ENCODE results near the gene SNX5. TPM values are rescaled to one million over a fixed set of nuclear protein-coding genes. Genes with fewer than 3 reads are reported as not detected.
A peak's percentile ranks its signal among the peaks of the same experiment; 100 is the strongest.

The SNX5 gene
- total and polyA plus RNA-seq, 3 donors from 2014 or later, result 72.3 to 116 (median 110) TPM

DNA sequence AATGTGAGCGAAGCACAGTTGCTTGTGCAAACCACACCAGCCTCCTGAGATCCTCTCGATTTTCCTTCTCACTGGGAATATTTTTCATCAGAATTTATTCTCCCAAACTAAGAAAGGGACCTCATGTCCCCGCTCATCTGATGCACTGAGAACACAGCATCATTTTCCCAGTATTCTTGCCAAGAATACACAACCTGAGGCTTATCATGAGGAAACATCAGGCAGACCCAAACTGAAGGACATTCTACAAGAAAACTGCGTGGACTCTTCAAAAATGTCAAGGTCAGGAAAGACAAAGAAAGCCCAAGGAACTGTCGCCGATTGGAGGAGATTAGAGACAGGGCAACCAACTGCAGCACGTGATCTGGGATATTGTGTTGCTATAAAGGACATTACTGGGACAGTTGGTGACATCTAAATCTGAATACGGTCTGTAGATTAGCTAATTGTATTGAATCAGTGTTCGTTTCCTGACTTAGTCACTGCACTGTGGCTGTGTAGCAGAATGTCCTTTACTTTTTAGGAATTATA, 72.3 kb downstream of the SNX5 start:
- WGBS, 2 donors, result 5 to 6% methylated on average over 9 of the region's 9 CpGs

DNA sequence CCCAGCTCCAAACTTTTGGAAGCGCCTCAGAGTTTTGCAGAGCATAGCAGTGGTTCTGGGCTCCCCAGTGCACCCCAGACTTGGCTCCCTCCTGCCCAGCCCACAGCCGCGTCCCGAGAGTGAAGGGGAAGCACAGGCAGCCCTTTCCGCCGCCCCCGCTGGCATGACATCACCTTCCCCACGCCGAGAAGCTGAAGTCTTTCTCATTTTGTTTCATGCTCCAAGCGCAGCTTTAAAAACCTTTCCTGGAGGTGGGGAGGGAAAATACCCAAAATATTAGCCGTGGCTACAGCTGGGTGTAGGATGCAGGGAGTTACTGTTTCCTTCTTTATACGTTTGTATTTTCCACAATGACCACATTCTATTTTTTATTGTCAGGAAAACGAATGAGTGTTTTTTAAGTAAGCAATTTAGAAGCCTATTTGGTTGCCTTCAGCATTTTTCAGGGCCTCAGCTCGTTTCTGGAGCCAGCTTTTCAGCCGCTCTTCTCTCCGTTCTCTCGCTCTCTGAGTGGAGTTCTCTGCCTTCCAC, 72.9 kb downstream of the SNX5 start:
- Histone ChIP-seq H3K4me3 (peak overlapping the region; percentile 16 to 49), H3K27ac (peak overlapping the region; percentile 55 to 84), H3K4me1 (peaks cover 24% of the 10 kb centered on the region), H3K9me3 (no peaks in the 10 kb centered on the region), H3K27me3 (no peaks in the 10 kb centered on the region), H3K36me3 (ENCODE audit: low read depth, missing control alignments) (no peaks in the 10 kb centered on the region)
- no peak for TF ChIP-seq POLR2A (IDR thresholded peaks at IDR 0.05)
- TF ChIP-seq, protein P1, sequence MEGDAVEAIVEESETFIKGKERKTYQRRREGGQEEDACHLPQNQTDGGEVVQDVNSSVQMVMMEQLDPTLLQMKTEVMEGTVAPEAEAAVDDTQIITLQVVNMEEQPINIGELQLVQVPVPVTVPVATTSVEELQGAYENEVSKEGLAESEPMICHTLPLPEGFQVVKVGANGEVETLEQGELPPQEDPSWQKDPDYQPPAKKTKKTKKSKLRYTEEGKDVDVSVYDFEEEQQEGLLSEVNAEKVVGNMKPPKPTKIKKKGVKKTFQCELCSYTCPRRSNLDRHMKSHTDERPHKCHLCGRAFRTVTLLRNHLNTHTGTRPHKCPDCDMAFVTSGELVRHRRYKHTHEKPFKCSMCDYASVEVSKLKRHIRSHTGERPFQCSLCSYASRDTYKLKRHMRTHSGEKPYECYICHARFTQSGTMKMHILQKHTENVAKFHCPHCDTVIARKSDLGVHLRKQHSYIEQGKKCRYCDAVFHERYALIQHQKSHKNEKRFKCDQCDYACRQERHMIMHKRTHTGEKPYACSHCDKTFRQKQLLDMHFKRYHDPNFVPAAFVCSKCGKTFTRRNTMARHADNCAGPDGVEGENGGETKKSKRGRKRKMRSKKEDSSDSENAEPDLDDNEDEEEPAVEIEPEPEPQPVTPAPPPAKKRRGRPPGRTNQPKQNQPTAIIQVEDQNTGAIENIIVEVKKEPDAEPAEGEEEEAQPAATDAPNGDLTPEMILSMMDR (IDR thresholded peaks at IDR 0.05), result no peak
- intact Hi-C loops (cut with DNase I; ENCODE audit: low total_unique reads), result loop anchor here (5.0 kb wide), 1 partner anchor 213 kb away; the partner anchor contains the start of gene RRBP1
- peak; percentile 80 for DNase-seq
- WGBS, 2 donors, result 1 to 2% methylated on average over 17 of the region's 17 CpGs

More for the DNA sequence above, 72.3 kb downstream of the SNX5 start:
- no peak for DNase-seq
- no peaks in the 10 kb centered on the region for H3K9me3 ChIP-seq
- no peaks in the 10 kb centered on the region for H3K36me3 ChIP-seq (ENCODE audit: low read depth, missing control alignments)
- no peaks in the 10 kb centered on the region for H3K27me3 ChIP-seq
- intact Hi-C loops (cut with DNase I; ENCODE audit: low total_unique reads), result loop anchor here (5.0 kb wide), 1 partner anchor 214 kb away; the partner anchor contains the start of gene RRBP1
- peaks cover 24% of the 10 kb centered on the region for H3K4me1 ChIP-seq
- H3K27ac ChIP-seq, result peak overlapping the region; percentile 55 to 84
- peak overlapping the region in 1 of 2 donors; percentile 49 for H3K4me3 ChIP-seq
- TF ChIP-seq, protein P1 (IDR thresholded peaks at IDR 0.05), result no peak
- no peak for TF ChIP-seq POLR2A (IDR thresholded peaks at IDR 0.05)

DNA sequence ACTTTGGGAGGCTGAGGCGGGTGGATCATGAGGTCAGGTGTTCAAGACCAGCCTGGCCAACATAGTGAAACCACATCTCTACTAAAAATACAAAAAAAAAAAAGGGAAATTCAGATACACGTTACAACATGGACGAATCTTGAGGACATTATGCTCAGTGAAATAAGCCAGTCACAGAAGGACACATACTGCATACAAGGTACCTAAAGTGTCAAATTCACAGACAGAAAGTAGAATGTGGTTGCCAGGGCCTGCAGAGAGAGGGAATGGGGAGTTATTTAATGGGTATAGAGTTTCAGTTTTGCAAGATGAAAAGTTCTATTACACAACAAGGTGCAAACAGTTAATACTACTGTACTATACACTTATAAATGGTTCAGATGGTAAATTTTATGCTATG, 75.1 kb downstream of the SNX5 start:
- no peak overlapping the region for H3K27ac ChIP-seq
- WGBS, 2 donors, result 78 to 82% methylated on average over 3 of the region's 3 CpGs
- TF ChIP-seq, protein P1 (IDR thresholded peaks at IDR 0.05), result no peak
- no peak for TF ChIP-seq POLR2A (IDR thresholded peaks at IDR 0.05)
- H3K4me1 ChIP-seq, result peaks cover 24% of the 10 kb centered on the region
- H3K4me3 ChIP-seq, result no peak overlapping the region
- H3K27me3 ChIP-seq, result no peaks in the 10 kb centered on the region
- H3K36me3 ChIP-seq (ENCODE audit: low read depth, missing control alignments), result no peaks in the 10 kb centered on the region
- intact Hi-C loops (cut with DNase I; ENCODE audit: low total_unique reads), result no loop called here
- DNase-seq, result no peak
- H3K9me3 ChIP-seq, result no peaks in the 10 kb centered on the region

DNA sequence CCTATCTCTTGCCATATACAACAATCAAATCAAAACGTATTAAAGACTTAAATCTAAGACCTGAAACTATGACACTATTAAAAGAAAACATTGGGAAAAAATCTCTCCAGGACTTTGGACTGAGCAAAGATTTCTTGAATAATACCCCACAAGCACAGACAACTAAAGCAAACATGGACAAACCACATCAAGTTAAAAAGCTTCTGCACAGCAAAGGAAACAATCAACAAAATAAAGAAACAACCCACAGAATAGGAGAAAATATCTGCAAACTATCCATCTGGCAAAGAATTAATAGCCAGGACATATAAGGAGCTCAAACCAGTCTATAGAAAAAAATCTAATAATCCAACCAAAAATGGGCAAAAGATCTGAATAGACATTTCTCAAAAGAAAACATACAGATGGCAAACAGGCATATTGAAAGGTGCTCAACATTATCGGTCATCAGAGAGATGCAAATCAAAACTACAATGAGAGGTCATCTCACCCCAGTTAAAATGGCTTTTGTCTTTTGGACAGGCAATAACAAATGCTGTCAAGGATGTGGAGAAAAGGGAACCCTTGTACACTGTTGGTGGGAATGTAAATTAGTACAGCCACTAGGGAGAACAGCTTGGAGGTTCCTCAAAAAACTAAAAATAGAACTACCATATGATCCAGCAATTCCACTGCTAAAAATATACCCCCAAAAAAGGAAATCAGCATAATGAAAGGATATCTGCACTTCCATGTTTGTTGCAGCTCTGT, 76.2 kb downstream of the SNX5 start:
- Histone ChIP-seq H3K4me1 (peaks cover 24% of the 10 kb centered on the region), H3K27me3 (no peaks in the 10 kb centered on the region), H3K27ac (no peak overlapping the region), H3K9me3 (no peaks in the 10 kb centered on the region), H3K36me3 (ENCODE audit: low read depth, missing control alignments) (no peaks in the 10 kb centered on the region), H3K4me3 (no peak overlapping the region)
- whole genome bisulfite sequencing, 2 donors, result 74 to 90% methylated on average over 2 of the region's 2 CpGs
- DNase-seq, result no peak
- intact Hi-C loops (cut with DNase I; ENCODE audit: low total_unique reads), result no loop called here
- TF ChIP-seq, protein P1 (IDR thresholded peaks at IDR 0.05), result no peak
- TF ChIP-seq POLR2A (IDR thresholded peaks at IDR 0.05), result no peak

Small RNA genes lying within 50 kb of the gene (small RNA-seq; reads per million reads assigned to genes)
- 0 reads per million in 2 donors for gene RNU6-192P
- 986 to 1,852 reads per million in 2 donors for gene SNORD17

Other genes with a start within 250 kb of the SNX5 start
- 10 to 100 TPM; 15.5 to 17.4 TPM for gene MGME1, start 224 bp upstream of the SNX5 start, total RNA-seq
- 22.3 TPM for gene MGME1, start 224 bp upstream of the SNX5 start, polyA plus RNA-seq (ENCODE audit: insufficient read depth, low read depth, low replicate concordance)
- gene OVOL2, start 89.1 kb upstream of the SNX5 start, total RNA-seq, result 1 to 10 TPM; 4.8 to 7.2 TPM
- 22.7 TPM for gene OVOL2, start 89.1 kb upstream of the SNX5 start, polyA plus RNA-seq (ENCODE audit: insufficient read depth, low read depth, low replicate concordance)
- gene KAT14, start 169.1 kb upstream of the SNX5 start, total RNA-seq, result 10 to 100 TPM; 22.3 to 24.2 TPM
- 19.8 TPM for gene KAT14, start 169.1 kb upstream of the SNX5 start, polyA plus RNA-seq (ENCODE audit: insufficient read depth, low read depth, low replicate concordance)
- gene PET117, start 169.1 kb upstream of the SNX5 start, total RNA-seq, result 10 to 100 TPM; 13.3 to 17.5 TPM
- 14.4 TPM for gene PET117, start 169.1 kb upstream of the SNX5 start, polyA plus RNA-seq (ENCODE audit: insufficient read depth, low read depth, low replicate concordance)